Liver (tissue), 9 donors: ENCODE measurements around the gene HSD17B4. TPM values are rescaled to one million over a fixed set of nuclear protein-coding genes. Genes with fewer than 3 reads are reported as not detected.
A peak's percentile ranks its signal among the peaks of the same experiment; 100 is the strongest.
"Not testable (repeated sequence)": the region's sequence is repeated elsewhere in the genome, so short reads cannot be mapped to it uniquely, and the experiment has no call there.

Source experiments
- DNase-seq: peaks from one replicate; pipeline ENCODE4 v3.0.0-alpha.2; 2017; ENCODE audit warnings: low spot score
- H3K27ac ChIP-seq, 2 donors: one replicate each; pipeline ENCODE4 v1.7.0; 2013; ENCODE audit warnings: inconsistent platforms in 2 of 2, low read length in 2 of 2, control low read depth in 1 of 2, low read depth in 1 of 2, mild to moderate bottlenecking in 1 of 2
- H3K27me3 ChIP-seq, 4 donors: one replicate each; pipeline versions ENCODE4 v1.6.1 to v1.7.0; 2013; ENCODE audit warnings: low read length in 3 of 4, inconsistent platforms in 1 of 4, mild to moderate bottlenecking in 1 of 4, moderate library complexity in 1 of 4; ENCODE audit not compliant: control insufficient read depth in 4 of 4, insufficient read depth in 4 of 4
- H3K36me3 ChIP-seq, 4 donors: one replicate each; pipeline versions ENCODE4 v1.6.1 to v1.7.0; 2013; ENCODE audit warnings: low read length in 3 of 4, mild to moderate bottlenecking in 3 of 4, low read depth in 1 of 4, moderate library complexity in 1 of 4; ENCODE audit not compliant: control insufficient read depth in 4 of 4, insufficient read depth in 3 of 4
- H3K4me1 ChIP-seq, 4 donors: one replicate each; pipeline versions ENCODE4 v1.6.1 to v1.7.0; 2013; ENCODE audit warnings: low read length in 3 of 4, mild to moderate bottlenecking in 3 of 4, moderate library complexity in 1 of 4; ENCODE audit not compliant: control insufficient read depth in 4 of 4, insufficient read depth in 4 of 4
- H3K4me3 ChIP-seq, 3 donors: one replicate each; pipeline versions ENCODE4 v1.6.1 to v1.7.0; 2013; ENCODE audit warnings: low read length in 3 of 3, control low read depth in 1 of 3, low read depth in 1 of 3, mild to moderate bottlenecking in 1 of 3
- H3K9ac ChIP-seq, 2 donors: one replicate each; pipeline ENCODE4 v1.7.0; 2013; ENCODE audit warnings: low read length in 2 of 2, mild to moderate bottlenecking in 2 of 2, moderate library complexity in 2 of 2, control low read depth in 1 of 2, low read depth in 1 of 2
- H3K9me3 ChIP-seq, 4 donors: one replicate each; pipeline versions ENCODE4 v1.6.1 to v1.7.0; 2013; ENCODE audit warnings: low read length in 3 of 4; ENCODE audit not compliant: control insufficient read depth in 4 of 4
- ATF3 ChIP-seq: IDR thresholded peaks from 2 replicates; pipeline ENCODE4 v1.6.1; 2016; ENCODE audit warnings: antibody characterized with exemption
- CTCF ChIP-seq: fragments of 150-350 bp; IDR thresholded peaks from 2 replicates; pipeline ENCODE4 v1.5.1; 2017; ENCODE audit warnings: improper control_type of control experiment, low read depth, low read length; ENCODE audit not compliant: missing input control
- EGR1 ChIP-seq, 2 donors: IDR thresholded peaks; 2 replicates each; pipeline ENCODE4 v1.6.1; 2016 to 2018; ENCODE audit warnings: antibody characterized with exemption in 2 of 2, low read depth in 2 of 2
- FOXA1 ChIP-seq: IDR thresholded peaks from 2 replicates; pipeline ENCODE4 v1.6.1; 2016; ENCODE audit warnings: antibody characterized with exemption
- FOXA2 ChIP-seq: IDR thresholded peaks from 2 replicates; pipeline ENCODE4 v1.6.1; 2016; ENCODE audit warnings: antibody characterized with exemption
- GABPA ChIP-seq, 2 donors: IDR thresholded peaks in 1 of 2; conservative IDR thresholded peaks in 1 of 2; 2 replicates each; pipeline ENCODE4 v1.6.1; 2016; ENCODE audit warnings: antibody characterized with exemption in 2 of 2, mild to moderate bottlenecking in 1 of 2, moderate library complexity in 1 of 2
- JUND ChIP-seq, 2 donors: IDR thresholded peaks; 2 replicates each; pipeline ENCODE4 v1.6.1; 2016; ENCODE audit warnings: antibody characterized with exemption in 2 of 2
- NR2F2 ChIP-seq: IDR thresholded peaks from 2 replicates; pipeline ENCODE4 v1.6.1; 2016; ENCODE audit warnings: antibody characterized with exemption
- RAD21 ChIP-seq, 2 donors: IDR thresholded peaks; 2 replicates each; pipeline ENCODE4 v1.6.1; 2016; ENCODE audit warnings: antibody characterized with exemption in 2 of 2, mild to moderate bottlenecking in 2 of 2
- RXRA ChIP-seq, 2 donors: IDR thresholded peaks; 2 replicates each; pipeline ENCODE4 v1.6.1; 2017 to 2018; ENCODE audit warnings: antibody characterized with exemption in 2 of 2, mild to moderate bottlenecking in 1 of 2
- SP1 ChIP-seq: IDR thresholded peaks from 2 replicates; pipeline ENCODE4 v1.6.1; 2018; ENCODE audit warnings: antibody characterized with exemption, mild to moderate bottlenecking
- TAF1 ChIP-seq: conservative IDR thresholded peaks from 2 replicates; pipeline ENCODE4 v1.6.1; 2016; ENCODE audit warnings: antibody characterized with exemption, mild to moderate bottlenecking
- YY1 ChIP-seq: IDR thresholded peaks from 2 replicates; pipeline ENCODE4 v1.6.1; 2016; ENCODE audit warnings: antibody characterized with exemption, mild to moderate bottlenecking
- ZBTB33 ChIP-seq: IDR thresholded peaks from 2 replicates; pipeline ENCODE4 v1.6.1; 2016; ENCODE audit warnings: antibody characterized with exemption
- WGBS: extraction: QIAGEN DNeasy Blood & Tissue Kit; methylation state at CpG from one replicate; pipeline ENCODE4 v1.1.7; 2013; 5-methylcytosine and 5-hydroxymethylcytosine counted together
- polyA plus RNA-seq, 2 donors: library from polyadenylated mRNA; stranded (reverse) in 1 of 2; unstranded in 1 of 2; fragments of 200-250 nt in 1 of 2; fragments of >200 nt in 1 of 2; fragmentation: Nextera tagmentation in 1 of 2; extraction: Ambion mirVana in 1 of 2; gene quantifications; one replicate each; pipeline versions ENCODE4 v1.2.1 to v1.2.3, GENCODE V29; 2013 to 2015
- total RNA-seq, 2 donors: library from RNA; depleted of rRNA; stranded (reverse); fragments of >200 nt; gene quantifications; one replicate each; pipeline ENCODE4 v1.2.3, GENCODE V29; 2014
- donor health status: healthy.
- donor health status: healthy.
- donor health status: healthy.
- donor health status: healthy.
- donor health status: healthy.

The HSD17B4 gene
- total and polyA plus RNA-seq, 4 donors, result 299 to 699 (median 393) TPM

- not testable (repeated sequence) for H3K9ac ChIP-seq, H3K4me3 ChIP-seq, H3K9me3 ChIP-seq, DNase-seq, H3K27ac ChIP-seq, H3K36me3 ChIP-seq, H3K27me3 ChIP-seq, H3K4me1 ChIP-seq
- 97% methylated on average over 10 of the region's 10 CpGs for whole genome bisulfite sequencing
These were observed 19.5 kb upstream of the HSD17B4 start for GRCh38 chr5:119432674-119433237.

GRCh38 chr5:119435436-119436132 lies 16.7 kb upstream of the HSD17B4 start:
- H3K9me3 ChIP-seq, result no peaks in the 10 kb centered on the region
- H3K4me1 ChIP-seq, result peaks cover 0 to 6% (median 3%) of the 10 kb centered on the region in 4 donors
- DNase-seq, result peak; percentile 76
- TF ChIP-seq RAD21 (IDR thresholded peaks at IDR 0.05) (peak; percentile 64 to 73), EGR1 (IDR thresholded peaks at IDR 0.05; ENCODE audit: low read depth in 2 of 2) (no peak), SP1 (no peak), FOXA1 (no peak), NR2F2 (no peak), GABPA (IDR thresholded peaks at IDR 0.05 in 1 of 2, conservative IDR thresholded peaks at IDR 0.05 in 1 of 2) (no peak), CTCF (peak; percentile 51), RXRA (IDR thresholded peaks at IDR 0.05) (no peak), YY1 (no peak), FOXA2 (no peak), JUND (IDR thresholded peaks at IDR 0.05) (no peak), ATF3 (no peak), ZBTB33 (no peak), TAF1 (no peak)
- no peak overlapping the region for H3K4me3 ChIP-seq
- no peak overlapping the region for H3K9ac ChIP-seq
- H3K36me3 ChIP-seq, result no peaks in the 10 kb centered on the region
- H3K27ac ChIP-seq, result no peak overlapping the region
- no peaks in the 10 kb centered on the region for H3K27me3 ChIP-seq
- WGBS, result 47% methylated on average over 8 of the region's 8 CpGs

- 88% methylated on average over 3 of the region's 3 CpGs for WGBS
- not testable (repeated sequence) for H3K4me1 ChIP-seq, H3K9me3 ChIP-seq, H3K27ac ChIP-seq, DNase-seq, H3K4me3 ChIP-seq, H3K36me3 ChIP-seq, H3K9ac ChIP-seq, H3K27me3 ChIP-seq
These were observed 14.3 kb upstream of the HSD17B4 start for GRCh38 chr5:119437785-119438586.

GRCh38 chr5:119438587-119438917 lies 13.7 kb upstream of the HSD17B4 start:
- H3K27ac ChIP-seq, H3K4me3 ChIP-seq: not testable (repeated sequence)

More at GRCh38 chr5:119438587-119438917, 13.7 kb upstream of the HSD17B4 start:
- not testable (repeated sequence) for H3K9ac ChIP-seq, H3K4me1 ChIP-seq, H3K9me3 ChIP-seq, H3K36me3 ChIP-seq, DNase-seq, H3K27me3 ChIP-seq
- WGBS, result 54% methylated on average over 1 of the region's 1 CpG
